Measurements from ENCODE around the gene MEF2D. TPM values are rescaled to one million over a fixed set of nuclear protein-coding genes. Genes with fewer than 3 reads are reported as not detected.

The MEF2D gene
- total RNA-seq, 1 experiment from 2014 or later: 6.2 TPM

DNA sequence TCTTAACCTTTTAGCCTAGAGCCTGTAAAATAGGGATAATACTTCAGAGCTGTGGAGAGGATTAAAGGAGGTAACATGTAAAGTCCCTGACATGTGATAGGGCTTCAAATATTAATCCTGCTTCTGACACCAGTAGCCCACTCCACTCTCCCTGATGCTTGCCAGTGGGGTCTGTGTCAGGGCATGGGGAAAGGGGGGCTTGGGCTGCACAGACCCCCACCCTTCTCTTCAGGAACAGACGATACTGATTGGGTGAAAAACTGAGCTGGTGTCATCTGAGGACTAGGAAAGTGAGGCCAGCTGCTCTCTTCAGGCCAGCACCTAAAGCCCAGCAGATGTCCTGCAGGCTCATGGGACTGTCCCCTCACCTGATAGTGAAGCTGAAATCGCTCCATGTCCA is 27.0 kb upstream of the MEF2D start:
- in situ Hi-C loops (cut with HindIII; ENCODE audit: low pct_unique_long_range_greater_than_20kb, low sequenced_read_pairs): no loop called here

GRCh38 chr1:156525856-156526489 is 25.4 kb upstream of the MEF2D start:
- DNase-seq (ENCODE audit: low read depth): no peak
- in situ Hi-C loops (cut with HindIII; ENCODE audit: low pct_unique_long_range_greater_than_20kb, low sequenced_read_pairs): no loop called here

More for the DNA sequence above, 27.0 kb upstream of the MEF2D start:
- DNase-seq (ENCODE audit: low read depth): no peak

- no peak for DNase-seq (ENCODE audit: low read depth)
- in situ Hi-C loops (cut with HindIII; ENCODE audit: low pct_unique_long_range_greater_than_20kb, low sequenced_read_pairs): no loop called here
These were observed 24.5 kb upstream of the MEF2D start for GRCh38 chr1:156525071-156525501.

- in situ Hi-C loops (cut with HindIII; ENCODE audit: low pct_unique_long_range_greater_than_20kb, low sequenced_read_pairs): no loop called here
- no peak for DNase-seq (ENCODE audit: low read depth)
These were observed 23.9 kb upstream of the MEF2D start for GRCh38 chr1:156524481-156524869.

DNA sequence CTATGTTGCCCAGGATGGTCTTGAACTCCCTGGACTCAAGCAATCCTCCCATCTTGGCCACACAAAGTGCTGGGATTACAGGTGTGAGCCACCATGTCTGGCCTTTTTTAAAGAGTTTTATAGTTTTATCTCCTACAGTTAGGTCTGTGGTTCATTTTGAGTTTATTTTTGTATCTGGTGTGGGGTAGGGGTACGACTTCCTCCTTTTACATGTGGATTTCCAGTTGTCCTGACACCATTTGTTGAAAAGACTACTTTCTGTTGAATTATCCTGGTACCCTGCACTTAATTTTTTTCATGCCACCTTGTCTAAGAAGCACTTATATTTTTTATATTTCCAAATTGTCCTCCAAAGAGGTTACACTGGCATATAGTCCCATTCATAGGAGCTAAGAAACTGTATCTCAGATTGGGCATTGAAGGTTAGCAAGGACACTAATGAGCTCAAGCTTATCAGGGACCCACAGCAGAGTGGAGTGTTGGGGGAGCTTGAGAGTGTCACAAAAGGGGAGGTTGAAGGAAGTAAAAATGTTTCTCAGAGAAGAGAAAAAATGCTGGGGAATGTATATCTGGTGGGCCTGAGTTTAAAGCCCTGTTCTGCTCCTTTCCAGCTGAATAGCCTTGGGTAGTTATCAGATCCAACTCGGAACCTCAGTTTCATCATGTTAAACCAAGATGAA is 23.4 kb upstream of the MEF2D start:
- in situ Hi-C loops (cut with HindIII; ENCODE audit: low pct_unique_long_range_greater_than_20kb, low sequenced_read_pairs): no loop called here
- no peak for DNase-seq (ENCODE audit: low read depth)

DNA sequence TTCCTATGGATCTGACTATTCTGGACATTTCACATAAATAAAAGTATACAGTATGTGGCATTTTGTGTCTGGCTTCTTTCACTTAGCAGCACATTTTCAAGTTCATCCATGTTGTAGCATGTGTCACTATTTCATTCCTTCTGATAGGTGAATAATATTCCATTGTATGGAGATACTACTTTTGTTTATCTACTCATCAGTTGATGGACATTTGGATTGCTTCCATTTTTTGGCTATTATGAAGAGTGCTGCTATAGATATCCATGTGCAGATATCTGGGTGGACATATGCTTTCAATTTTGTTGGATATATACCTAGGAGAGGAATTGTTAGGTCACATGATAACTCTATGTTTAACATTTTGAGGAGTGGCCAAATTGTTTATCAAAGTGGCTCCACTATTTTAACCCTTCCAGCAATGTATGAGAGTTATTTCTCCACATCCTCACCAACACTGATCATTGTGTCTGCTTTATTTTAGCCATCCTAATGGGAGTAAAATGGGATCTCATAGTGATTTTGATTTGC is 21.9 kb upstream of the MEF2D start:
- in situ Hi-C loops (cut with HindIII; ENCODE audit: low pct_unique_long_range_greater_than_20kb, low sequenced_read_pairs): no loop called here
- DNase-seq (ENCODE audit: low read depth): no peak

GRCh38 chr1:156517748-156518147 is 17.2 kb upstream of the MEF2D start:
- in situ Hi-C loops (cut with HindIII; ENCODE audit: low pct_unique_long_range_greater_than_20kb, low sequenced_read_pairs): no loop called here
- DNase-seq (ENCODE audit: low read depth): no peak

DNA sequence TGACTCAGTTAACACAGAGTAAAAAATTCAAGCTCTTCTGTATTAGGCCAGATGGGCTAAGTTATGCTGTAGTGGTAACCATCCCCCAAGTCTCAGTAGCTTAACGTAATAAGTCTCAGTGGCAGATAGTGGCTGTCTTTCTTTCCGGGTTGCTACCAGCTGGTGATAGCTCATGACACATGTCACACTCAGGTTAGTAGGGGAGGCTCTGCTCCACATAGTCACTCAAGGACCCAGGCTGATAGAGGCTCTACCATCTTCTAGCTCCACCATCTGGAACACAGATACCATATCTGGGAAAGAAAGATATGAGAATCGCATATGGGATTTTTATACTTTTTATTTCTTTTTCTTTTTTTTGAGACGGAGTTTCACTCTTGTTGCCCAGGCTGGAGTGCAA is 16.2 kb upstream of the MEF2D start:
- in situ Hi-C loops (cut with HindIII; ENCODE audit: low pct_unique_long_range_greater_than_20kb, low sequenced_read_pairs): no loop called here
- DNase-seq (ENCODE audit: low read depth): no peak

DNA sequence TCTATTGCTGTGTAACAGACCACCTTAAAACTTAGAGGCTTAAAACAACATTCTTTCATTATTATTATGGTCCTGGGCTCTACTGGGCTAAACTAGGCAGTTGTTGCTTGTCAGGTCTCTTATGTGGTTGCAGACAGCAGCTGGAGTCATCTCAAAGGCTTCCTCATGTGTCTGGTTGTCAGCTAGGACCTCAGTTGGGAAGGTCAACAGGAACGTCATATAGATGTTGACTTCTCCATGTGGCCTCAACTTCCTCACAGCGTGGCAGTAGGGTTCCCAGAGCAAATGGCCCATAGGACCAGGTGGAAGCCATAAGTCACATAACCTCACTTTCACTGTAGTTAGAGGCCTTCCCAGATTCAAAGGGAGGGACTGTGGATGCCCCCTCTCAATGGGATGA is 15.4 kb upstream of the MEF2D start:
- no peak for DNase-seq (ENCODE audit: low read depth)
- in situ Hi-C loops (cut with HindIII; ENCODE audit: low pct_unique_long_range_greater_than_20kb, low sequenced_read_pairs): no loop called here

DNA sequence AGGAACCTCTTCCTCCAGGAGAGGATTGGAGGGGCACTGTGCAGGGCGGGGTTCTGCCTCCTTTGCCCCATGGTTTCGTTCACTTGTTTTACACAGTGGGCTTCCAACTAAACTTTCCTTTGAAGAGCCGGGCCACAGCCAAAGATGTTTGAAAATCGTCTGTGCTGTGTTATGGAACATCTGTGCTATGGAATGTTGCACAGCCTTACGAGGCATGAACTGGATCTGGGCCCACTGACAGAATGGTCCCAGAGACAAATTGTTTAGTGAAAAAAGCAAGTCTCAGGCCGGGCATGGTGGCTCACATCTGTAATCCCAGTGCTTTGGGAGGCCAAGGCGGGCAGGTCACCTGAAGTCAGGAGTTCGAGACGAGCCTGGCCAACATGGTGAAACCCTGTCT is 12.6 kb upstream of the MEF2D start:
- in situ Hi-C loops (cut with HindIII; ENCODE audit: low pct_unique_long_range_greater_than_20kb, low sequenced_read_pairs): no loop called here
- no peak for DNase-seq (ENCODE audit: low read depth)

GRCh38 chr1:156511644-156512043 is 11.1 kb upstream of the MEF2D start:
- no peak for DNase-seq (ENCODE audit: low read depth)
- in situ Hi-C loops (cut with HindIII; ENCODE audit: low pct_unique_long_range_greater_than_20kb, low sequenced_read_pairs): no loop called here

DNA sequence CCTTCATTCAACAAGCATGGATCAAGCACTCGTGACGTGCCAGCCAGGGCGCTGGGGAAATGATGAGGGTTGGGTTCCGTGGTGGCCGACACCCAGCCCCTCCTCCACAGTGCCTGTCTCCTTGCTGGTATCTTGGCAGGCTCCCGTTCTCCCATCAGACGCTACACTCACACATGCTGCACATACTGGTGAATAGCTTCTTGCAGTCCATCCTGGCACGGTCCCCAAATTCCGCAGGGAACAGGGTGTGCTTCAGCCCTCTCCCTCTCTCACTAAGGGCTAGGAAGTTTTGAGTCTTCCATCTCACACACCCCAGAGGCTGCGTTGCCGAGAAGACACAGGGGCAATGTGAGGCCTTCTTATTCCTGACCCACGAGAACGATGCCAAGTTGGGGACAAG is 10.1 kb upstream of the MEF2D start:
- no peak for DNase-seq (ENCODE audit: low read depth)
- in situ Hi-C loops (cut with HindIII; ENCODE audit: low pct_unique_long_range_greater_than_20kb, low sequenced_read_pairs): no loop called here

DNA sequence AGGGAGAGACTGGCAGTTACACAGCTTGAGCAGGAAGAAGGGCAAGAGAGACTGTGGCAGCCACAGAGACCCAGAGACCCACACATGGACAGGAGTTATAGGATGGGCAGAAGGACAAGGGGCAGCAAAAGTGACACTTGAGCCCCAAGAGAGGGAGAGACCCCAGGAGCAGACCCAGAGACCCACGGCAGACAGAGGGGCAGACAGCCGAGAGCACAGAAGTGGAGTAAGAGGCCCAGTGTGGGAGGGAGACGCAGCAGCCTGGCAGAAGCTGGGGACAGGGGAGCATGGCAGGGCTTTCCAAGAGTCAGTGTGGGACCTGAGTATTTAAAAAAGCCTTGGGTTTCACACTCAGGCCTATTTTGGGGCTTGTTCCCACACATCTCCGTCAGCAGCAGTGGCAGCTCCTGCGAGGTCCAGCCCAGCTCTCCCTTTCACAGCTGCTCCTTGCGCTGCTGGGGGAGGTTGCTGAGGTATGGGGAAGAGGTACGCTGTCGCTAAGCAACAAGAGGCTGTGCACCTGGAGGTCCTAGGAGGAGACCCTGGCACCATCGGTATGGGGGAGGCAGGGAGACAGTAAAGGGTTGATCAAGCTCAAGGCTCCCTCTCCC is 9.0 kb upstream of the MEF2D start:
- in situ Hi-C loops (cut with HindIII; ENCODE audit: low pct_unique_long_range_greater_than_20kb, low sequenced_read_pairs): no loop called here
- DNase-seq (ENCODE audit: low read depth): no peak

- in situ Hi-C loops (cut with HindIII; ENCODE audit: low pct_unique_long_range_greater_than_20kb, low sequenced_read_pairs): no loop called here
- DNase-seq (ENCODE audit: low read depth): no peak
These were observed 8.3 kb upstream of the MEF2D start for GRCh38 chr1:156508955-156509234.

DNA sequence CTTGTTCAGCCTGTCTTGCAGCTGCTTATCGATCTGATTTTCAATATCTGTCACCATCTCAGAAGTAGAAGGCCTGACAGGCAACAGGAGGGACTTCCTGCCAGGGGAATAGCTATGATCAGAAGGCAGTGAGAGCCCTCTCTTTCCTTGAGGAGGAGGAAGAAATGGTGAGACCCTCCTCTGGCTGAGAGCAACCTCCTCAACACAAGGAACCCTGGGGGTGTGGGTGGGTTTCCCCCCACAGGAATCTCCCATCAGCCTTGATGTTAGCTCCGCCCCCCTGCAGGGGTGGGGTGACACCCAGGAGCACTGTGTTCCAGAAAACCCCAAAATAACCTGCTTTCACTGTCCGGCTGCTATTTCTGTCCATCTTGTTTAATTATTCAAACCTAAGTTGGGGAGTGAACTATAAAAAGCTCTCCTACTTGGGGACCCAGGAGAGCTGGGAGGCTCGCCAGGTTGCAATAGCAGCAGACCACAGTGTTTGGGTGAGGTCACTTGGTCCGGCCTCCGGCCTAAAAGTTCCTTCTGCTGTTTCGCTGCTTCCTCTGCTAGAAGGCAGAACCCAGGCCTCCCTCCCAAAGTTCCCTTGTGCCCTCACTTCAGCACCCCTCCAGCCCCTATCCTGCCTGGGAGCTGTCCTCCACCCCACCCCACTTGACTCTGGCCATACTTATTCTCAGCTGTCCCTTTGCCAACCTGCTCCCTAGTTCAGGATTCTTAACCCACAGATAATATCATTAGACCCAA is 7.8 kb upstream of the MEF2D start:
- no peak for DNase-seq (ENCODE audit: low read depth)
- in situ Hi-C loops (cut with HindIII; ENCODE audit: low pct_unique_long_range_greater_than_20kb, low sequenced_read_pairs): no loop called here

- DNase-seq (ENCODE audit: low read depth): no peak
- in situ Hi-C loops (cut with HindIII; ENCODE audit: low pct_unique_long_range_greater_than_20kb, low sequenced_read_pairs): no loop called here
These were observed 5.9 kb upstream of the MEF2D start for GRCh38 chr1:156506450-156506849.

GRCh38 chr1:156505679-156506298 is 5.2 kb upstream of the MEF2D start:
- in situ Hi-C loops (cut with HindIII; ENCODE audit: low pct_unique_long_range_greater_than_20kb, low sequenced_read_pairs): no loop called here
- no peak for DNase-seq (ENCODE audit: low read depth)

- in situ Hi-C loops (cut with HindIII; ENCODE audit: low pct_unique_long_range_greater_than_20kb, low sequenced_read_pairs): no loop called here
- peak; percentile 99 for DNase-seq (ENCODE audit: low read depth)
These were observed 4.5 kb upstream of the MEF2D start for GRCh38 chr1:156504821-156505678.

Data from Caki2 (cell line).